ENCODE measurements around the gene KCNQ5.

Gene KCNQ5

GRCh38 chr6:72811971-72812421 lies 190.1 kb downstream of the KCNQ5 start:
- DNase-seq: no peak

- no peak for DNase-seq
Measured at GRCh38 chr6:72813807-72814596, 192.1 kb downstream of the KCNQ5 start.

- no peak for DNase-seq
Measured at GRCh38 chr6:72816022-72816421, 194.2 kb downstream of the KCNQ5 start.

- DNase-seq: no peak
Measured at GRCh38 chr6:72817208-72817607, 195.3 kb downstream of the KCNQ5 start.

- no peak for DNase-seq
Measured at GRCh38 chr6:72819609-72820008, 197.7 kb downstream of the KCNQ5 start.

GRCh38 chr6:72820153-72820552 lies 198.3 kb downstream of the KCNQ5 start:
- DNase-seq: no peak

- no peak for DNase-seq
Measured at GRCh38 chr6:72820906-72821305, 199.0 kb downstream of the KCNQ5 start.

- DNase-seq: no peak
Measured at GRCh38 chr6:72822023-72822422, 200.2 kb downstream of the KCNQ5 start.

- DNase-seq: no peak
Measured at GRCh38 chr6:72822691-72823090, 200.8 kb downstream of the KCNQ5 start.

- DNase-seq: no peak
Measured at GRCh38 chr6:72824833-72825232, 203.0 kb downstream of the KCNQ5 start.

- no peak for DNase-seq
Measured at GRCh38 chr6:72825315-72825911, 203.5 kb downstream of the KCNQ5 start.

GRCh38 chr6:72826037-72826436 lies 204.2 kb downstream of the KCNQ5 start:
- DNase-seq: no peak

GRCh38 chr6:72826744-72827438 lies 205.0 kb downstream of the KCNQ5 start:
- no peak for DNase-seq

- no peak for DNase-seq
Measured at GRCh38 chr6:72828904-72829303, 207.0 kb downstream of the KCNQ5 start.

- DNase-seq: no peak
Measured at GRCh38 chr6:72832271-72832670, 210.4 kb downstream of the KCNQ5 start.

- DNase-seq: no peak
Measured at GRCh38 chr6:72835749-72836148, 213.9 kb downstream of the KCNQ5 start.

- no peak for DNase-seq
Measured at GRCh38 chr6:72836971-72837370, 215.1 kb downstream of the KCNQ5 start.

- DNase-seq: no peak
Measured at GRCh38 chr6:72841195-72841594, 219.3 kb downstream of the KCNQ5 start.

GRCh38 chr6:72842140-72842539 lies 220.3 kb downstream of the KCNQ5 start:
- DNase-seq: no peak

- no peak for DNase-seq
Measured at GRCh38 chr6:72844614-72845013, 222.8 kb downstream of the KCNQ5 start.

- no peak for DNase-seq
Measured at GRCh38 chr6:72849346-72849745, 227.5 kb downstream of the KCNQ5 start.

- DNase-seq: no peak
Measured at GRCh38 chr6:72850040-72850439, 228.2 kb downstream of the KCNQ5 start.

GRCh38 chr6:72850469-72850868 lies 228.6 kb downstream of the KCNQ5 start:
- no peak for DNase-seq

- DNase-seq: no peak
Measured at GRCh38 chr6:72855471-72855870, 233.6 kb downstream of the KCNQ5 start.
